Endothelial cell of umbilical vein (primary cell): ENCODE results near the gene RGS8. TPM values are rescaled to one million over a fixed set of nuclear protein-coding genes. Genes with fewer than 3 reads are reported as not detected.

Experiments
- BruUV-seq: library from RNA; stranded (reverse); fragments of 400-500 nt; replicated peaks from 2 replicates; lab custom pipeline; 2021; lab: Mats Ljungman, UMichigan
- CTCF ChIA-PET: fragments of 300-600, 350-600 bp; sonication (Branson Sonifier 250); formaldehyde crosslinking; loops from one replicate; lab custom pipeline; 2021; ENCODE audit warnings: antibody characterized with exemption, inconsistent platforms; lab: Charles Lee
- POLR2A ChIA-PET: fragments of 300-600, 350-600 bp; sonication (Branson Sonifier 250); formaldehyde crosslinking; loops from one replicate; lab custom pipeline; 2021; ENCODE audit warnings: antibody characterized with exemption, inconsistent platforms; lab: Charles Lee
- DNase-seq: peaks from one replicate; pipeline ENCODE4 v3.0.0-alpha.2; 2011; ENCODE audit warnings: low read depth, low spot score
- FAIRE-seq: peaks from 2 replicates; lab custom pipeline; 2011; peaks lifted over from hg19 to GRCh38; lab: Jason Lieb, UNC
- H2AFZ ChIP-seq: 2 replicates; pipeline ENCODE4 v1.6.0; 2012; ENCODE audit warnings: low read depth, low read length, control low read depth, inconsistent platforms
- H3K27ac ChIP-seq: 2 replicates; pipeline ENCODE4 v1.5.1; 2011; ENCODE audit warnings: low read depth, mild to moderate bottlenecking, control low read depth, low read length, moderate library complexity; ENCODE audit not compliant: insufficient read depth
- H3K27me3 ChIP-seq, 2 experiments: 2 replicates each; pipeline versions ENCODE4 v1.6.0 to v1.6.1; 2011; ENCODE audit warnings: low read length in 2 of 2, mixed read lengths in 1 of 2; ENCODE audit not compliant: control insufficient read depth in 2 of 2, insufficient read depth in 2 of 2
- H3K36me3 ChIP-seq, 2 experiments: 2 replicates in 1 of 2; 3 replicates in 1 of 2; pipeline ENCODE4 v1.5.1; 2011; ENCODE audit warnings: low read length in 2 of 2, mild to moderate bottlenecking in 1 of 2, moderate library complexity in 1 of 2; ENCODE audit not compliant: control insufficient read depth in 2 of 2, insufficient read depth in 2 of 2; ENCODE audit errors: extremely low read depth in 1 of 2
- H3K4me1 ChIP-seq: 3 replicates; pipeline ENCODE4 v1.5.1; 2011; ENCODE audit warnings: mild to moderate bottlenecking, low read length; ENCODE audit not compliant: control insufficient read depth, insufficient read depth; ENCODE audit errors: extremely low read depth
- H3K4me2 ChIP-seq: 2 replicates; pipeline ENCODE4 v1.6.1; 2011; ENCODE audit warnings: low read length, control low read depth, mixed read lengths; ENCODE audit not compliant: insufficient read depth
- H3K4me3 ChIP-seq, 3 experiments: fragments of 200-600 bp in 1 of 3; sonication (generic), shearing (Covaris generic) in 1 of 3; replicated peaks in 1 of 3; 2 replicates each; pipeline ENCODE4 v1.5.1; 2011 to 2016; ENCODE audit warnings: control low read depth in 3 of 3, low read length in 3 of 3, mild to moderate bottlenecking in 2 of 3, inconsistent platforms in 1 of 3, low read depth in 1 of 3, moderate library complexity in 1 of 3; ENCODE audit not compliant: insufficient read depth in 1 of 3
- H3K79me2 ChIP-seq: 2 replicates; pipeline ENCODE4 v1.6.0; 2012; ENCODE audit warnings: low read length, inconsistent platforms; ENCODE audit not compliant: control insufficient read depth, insufficient read depth
- H3K9ac ChIP-seq: replicated peaks from 2 replicates; pipeline ENCODE3; 2011; ENCODE audit warnings: low read length, control low read depth; ENCODE audit not compliant: insufficient read depth; ENCODE audit errors: extremely low read depth
- H3K9me1 ChIP-seq: replicated peaks from 3 replicates; pipeline ENCODE4 v1.6.0; 2011; ENCODE audit warnings: mild to moderate bottlenecking, low read length; ENCODE audit not compliant: control insufficient read depth, insufficient read depth; ENCODE audit errors: extremely low read depth
- H3K9me3 ChIP-seq: replicated peaks from 2 replicates; pipeline ENCODE4 v1.5.1; 2012; ENCODE audit warnings: low read length, inconsistent platforms; ENCODE audit not compliant: control insufficient read depth, insufficient read depth
- H4K20me1 ChIP-seq: replicated peaks from 2 replicates; pipeline ENCODE3; 2011; ENCODE audit warnings: mild to moderate bottlenecking, low read length; ENCODE audit not compliant: control insufficient read depth, insufficient read depth; ENCODE audit errors: extremely low read depth
- EZH2 ChIP-seq: IDR thresholded peaks from 2 replicates; pipeline ENCODE4 v1.6.1; 2012; ENCODE audit warnings: borderline replicate concordance, low read depth, mild to moderate bottlenecking, moderate library complexity, low read length, inconsistent platforms; ENCODE audit not compliant: severe bottlenecking
- FOS ChIP-seq: IDR thresholded peaks from 2 replicates; pipeline ENCODE4 v1.6.1; 2011; ENCODE audit warnings: mild to moderate bottlenecking, low read length, moderate library complexity, borderline replicate concordance; ENCODE audit not compliant: insufficient read depth
- GATA2 ChIP-seq: IDR thresholded peaks from 2 replicates; pipeline ENCODE4 v1.7.0; 2011; ENCODE audit warnings: low read depth, mild to moderate bottlenecking, moderate library complexity, mixed read lengths, low read length; ENCODE audit not compliant: insufficient read length, insufficient read depth
- JUN ChIP-seq: IDR thresholded peaks from 2 replicates; pipeline ENCODE4 v1.6.1; 2011; ENCODE audit warnings: borderline replicate concordance, low read depth; ENCODE audit not compliant: insufficient read length, insufficient read depth
- MYC ChIP-seq: IDR thresholded peaks from one replicate; pipeline ENCODE4 v1.6.1; 2011; ENCODE audit warnings: mild to moderate bottlenecking, low read depth, low read length
- POLR2A ChIP-seq: IDR thresholded peaks from 2 replicates; pipeline ENCODE4 v1.6.1; 2012; ENCODE audit warnings: low read depth, mild to moderate bottlenecking, control low read depth, low read length
- POLR2AphosphoS5 ChIP-seq: IDR thresholded peaks from 2 replicates; pipeline ENCODE4 v1.6.1; 2012; ENCODE audit warnings: low read depth, mild to moderate bottlenecking, control low read depth, low read length, moderate library complexity; ENCODE audit not compliant: insufficient read depth
- dilution Hi-C: fragments of 300-500 bp; cut with MboI; formaldehyde crosslinking; loops from one replicate; pipeline ENCODE4 v1.15.0; 2019; ENCODE audit warnings: low sequenced_read_pairs; ENCODE audit not compliant: extremely low pct_ligation_motif_present
- intact Hi-C: fragments of 100-400 bp; cut with micrococcal nuclease; formaldehyde crosslinking; loops from one replicate; pipeline ENCODE4 v1.10.0; 2022
- polyA plus RNA-seq, 4 experiments: library from polyadenylated mRNA; depleted of rRNA in 3 of 4; stranded (reverse) in 3 of 4; unstranded in 1 of 4; fragments of >200 nt; gene quantifications; 2 replicates each; pipeline versions ENCODE4 v1.2.1 to v1.2.3, GENCODE V29; 2011 to 2012; ENCODE audit warnings: missing spikeins in 1 of 4
- total RNA-seq: library from RNA; stranded (reverse); gene quantifications from 2 replicates; pipeline ENCODE4 v1.2.3, GENCODE V29; 2021
- TF ChIP-seq, protein P1 (sequence below): IDR thresholded peaks from 2 replicates; pipeline ENCODE4 v1.6.1; 2011; ENCODE audit not compliant: insufficient read depth, insufficient read length
- TF ChIP-seq, protein P2 (sequence below), 2 donors: IDR thresholded peaks; 1 replicate in 1 of 2; 2 replicates in 1 of 2; pipeline ENCODE4 v1.5.1; 2011; ENCODE audit warnings: low read length in 2 of 2, mild to moderate bottlenecking in 2 of 2, moderate library complexity in 2 of 2, control low read depth in 1 of 2, inconsistent platforms in 1 of 2, low read depth in 1 of 2; ENCODE audit not compliant: insufficient read depth in 1 of 2; ENCODE audit errors: extremely low read depth in 1 of 2

Gene RGS8
- total and polyA plus RNA-seq, 2 donors (not counting 3 experiments of a cell fraction or from before 2014, with no cell fraction given) = not detected

DNA sequence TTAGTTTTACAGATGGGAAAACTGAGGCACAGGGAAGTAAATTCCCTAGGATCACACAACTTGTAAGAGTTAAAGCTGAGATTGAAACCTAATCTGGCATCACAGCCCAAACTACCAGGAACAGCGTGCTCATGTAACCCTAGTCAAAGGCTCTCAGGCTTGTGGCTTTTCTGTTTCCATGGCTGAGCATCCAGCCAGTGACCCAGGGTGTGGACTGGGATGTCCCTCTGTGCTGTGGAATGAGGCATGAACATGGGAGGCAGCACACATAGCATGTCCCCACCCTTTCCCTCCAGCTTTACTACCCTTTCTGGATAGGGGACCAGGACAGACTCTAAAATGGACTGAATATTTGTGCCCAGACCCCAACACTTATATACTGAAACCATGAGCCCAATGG lies 45.1 kb downstream of the RGS8 start:
- Histone ChIP-seq H3K79me2 (no peaks in the 10 kb centered on the region), H3K36me3 (no peaks in the 10 kb centered on the region), H3K9me3 (no peaks in the 10 kb centered on the region), H3K4me3 (no peak overlapping the region), H3K9ac (no peak overlapping the region), H3K27ac (no peak overlapping the region), H3K4me1 (no peaks in the 10 kb centered on the region), H3K4me2 (no peak overlapping the region), H4K20me1 (no peaks in the 10 kb centered on the region), H2AFZ (no peak overlapping the region), H3K9me1 (no peaks in the 10 kb centered on the region), H3K27me3 (no peaks in the 10 kb centered on the region)
- FAIRE-seq (no peak), DNase-seq (no peak)
- intact Hi-C loops = no loop called here
- TF ChIP-seq, protein P1, sequence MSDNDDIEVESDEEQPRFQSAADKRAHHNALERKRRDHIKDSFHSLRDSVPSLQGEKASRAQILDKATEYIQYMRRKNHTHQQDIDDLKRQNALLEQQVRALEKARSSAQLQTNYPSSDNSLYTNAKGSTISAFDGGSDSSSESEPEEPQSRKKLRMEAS = no peak
- TF ChIP-seq MYC = no peak
- no peak for TF ChIP-seq JUN
- no peak for TF ChIP-seq EZH2
- no peak for TF ChIP-seq POLR2AphosphoS5
- TF ChIP-seq, protein P2, sequence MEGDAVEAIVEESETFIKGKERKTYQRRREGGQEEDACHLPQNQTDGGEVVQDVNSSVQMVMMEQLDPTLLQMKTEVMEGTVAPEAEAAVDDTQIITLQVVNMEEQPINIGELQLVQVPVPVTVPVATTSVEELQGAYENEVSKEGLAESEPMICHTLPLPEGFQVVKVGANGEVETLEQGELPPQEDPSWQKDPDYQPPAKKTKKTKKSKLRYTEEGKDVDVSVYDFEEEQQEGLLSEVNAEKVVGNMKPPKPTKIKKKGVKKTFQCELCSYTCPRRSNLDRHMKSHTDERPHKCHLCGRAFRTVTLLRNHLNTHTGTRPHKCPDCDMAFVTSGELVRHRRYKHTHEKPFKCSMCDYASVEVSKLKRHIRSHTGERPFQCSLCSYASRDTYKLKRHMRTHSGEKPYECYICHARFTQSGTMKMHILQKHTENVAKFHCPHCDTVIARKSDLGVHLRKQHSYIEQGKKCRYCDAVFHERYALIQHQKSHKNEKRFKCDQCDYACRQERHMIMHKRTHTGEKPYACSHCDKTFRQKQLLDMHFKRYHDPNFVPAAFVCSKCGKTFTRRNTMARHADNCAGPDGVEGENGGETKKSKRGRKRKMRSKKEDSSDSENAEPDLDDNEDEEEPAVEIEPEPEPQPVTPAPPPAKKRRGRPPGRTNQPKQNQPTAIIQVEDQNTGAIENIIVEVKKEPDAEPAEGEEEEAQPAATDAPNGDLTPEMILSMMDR (IDR thresholded peaks at IDR 0.05; ENCODE audit: extremely low read depth in 1 of 2, insufficient read depth in 1 of 2, low read depth in 1 of 2, low read length in 2 of 2) = no peak
- TF ChIP-seq FOS = no peak
- TF ChIP-seq POLR2A = no peak
- TF ChIP-seq GATA2 = no peak
- no TSS peak for BruUV-seq
- ChIA-PET POLR2A (no interaction called here), CTCF (no interaction called here)
- dilution Hi-C loops = no loop called here
